ENCODE data around the gene TNFRSF19.

DNA sequence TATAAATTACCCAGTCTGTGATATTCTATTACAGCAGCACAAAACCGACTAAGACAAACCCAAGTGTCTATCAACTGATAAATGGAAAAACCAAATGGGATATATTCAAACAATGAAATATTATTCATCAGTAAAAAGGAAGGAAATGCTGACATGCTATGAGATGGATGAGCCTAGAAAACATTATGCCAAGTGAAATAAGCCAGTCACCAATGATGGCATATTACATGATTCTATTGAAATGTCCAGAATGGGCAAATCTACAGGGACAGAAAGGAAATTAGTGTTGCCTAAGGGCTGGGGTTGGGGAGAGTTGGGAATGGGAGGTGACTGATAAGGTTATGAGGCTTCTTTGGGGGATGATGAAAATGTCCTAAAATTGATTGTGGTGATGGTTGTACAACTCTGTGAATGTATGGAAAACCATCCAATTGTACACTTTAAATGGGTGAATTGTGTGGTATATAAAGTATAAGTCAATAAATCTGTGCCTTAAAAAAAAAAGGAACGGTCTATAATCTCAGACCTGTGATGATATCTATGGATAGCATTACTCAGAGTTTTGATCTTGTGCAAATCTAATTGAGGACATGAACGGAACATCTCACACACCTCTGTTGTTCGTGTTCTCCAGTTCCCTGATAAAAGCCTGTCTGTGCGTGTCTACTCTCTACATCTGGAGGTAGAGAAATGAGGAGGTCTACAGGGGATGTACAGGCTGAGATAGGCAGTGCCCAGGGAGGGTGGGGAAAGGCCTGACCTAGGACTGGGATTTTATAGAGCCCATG lies 49.0 kb downstream of the TNFRSF19 start:
- TF ChIP-seq, protein P1, sequence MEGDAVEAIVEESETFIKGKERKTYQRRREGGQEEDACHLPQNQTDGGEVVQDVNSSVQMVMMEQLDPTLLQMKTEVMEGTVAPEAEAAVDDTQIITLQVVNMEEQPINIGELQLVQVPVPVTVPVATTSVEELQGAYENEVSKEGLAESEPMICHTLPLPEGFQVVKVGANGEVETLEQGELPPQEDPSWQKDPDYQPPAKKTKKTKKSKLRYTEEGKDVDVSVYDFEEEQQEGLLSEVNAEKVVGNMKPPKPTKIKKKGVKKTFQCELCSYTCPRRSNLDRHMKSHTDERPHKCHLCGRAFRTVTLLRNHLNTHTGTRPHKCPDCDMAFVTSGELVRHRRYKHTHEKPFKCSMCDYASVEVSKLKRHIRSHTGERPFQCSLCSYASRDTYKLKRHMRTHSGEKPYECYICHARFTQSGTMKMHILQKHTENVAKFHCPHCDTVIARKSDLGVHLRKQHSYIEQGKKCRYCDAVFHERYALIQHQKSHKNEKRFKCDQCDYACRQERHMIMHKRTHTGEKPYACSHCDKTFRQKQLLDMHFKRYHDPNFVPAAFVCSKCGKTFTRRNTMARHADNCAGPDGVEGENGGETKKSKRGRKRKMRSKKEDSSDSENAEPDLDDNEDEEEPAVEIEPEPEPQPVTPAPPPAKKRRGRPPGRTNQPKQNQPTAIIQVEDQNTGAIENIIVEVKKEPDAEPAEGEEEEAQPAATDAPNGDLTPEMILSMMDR (IDR thresholded peaks at IDR 0.05), result no peak
- TF ChIP-seq POLR2A (IDR thresholded peaks at IDR 0.05), result no peak
